Left forelimb (tissue), 1 donor: ENCODE results near the gene GRXCR2.

Experiments used
- DNase-seq: peaks from one replicate; pipeline ENCODE4 v3.0.0-alpha.2; 2018; ENCODE audit warnings: low spot score

Gene GRXCR2

GRCh38 chr5:145834917-145835847, 37.6 kb downstream of the GRXCR2 start, which contains the start of gene PRELID2:
Gene PRELID2, minus strand, starts transcription at chr5:145835342. Its CDS starts 91 bp downstream, at chr5:145835251.
- peak; percentile 90 for DNase-seq

GRCh38 chr5:145834554-145834916, 38.3 kb downstream of the GRXCR2 start:
- DNase-seq = no peak

- DNase-seq = no peak
Observed at GRCh38 chr5:145833631-145834200, 39.1 kb downstream of the GRXCR2 start.

- no peak for DNase-seq
Observed at GRCh38 chr5:145830594-145830993, 42.2 kb downstream of the GRXCR2 start.

GRCh38 chr5:145829708-145830361, 43.0 kb downstream of the GRXCR2 start:
- no peak for DNase-seq

GRCh38 chr5:145826895-145827674, 45.7 kb downstream of the GRXCR2 start:
- no peak for DNase-seq

GRCh38 chr5:145825751-145826180, 47.0 kb downstream of the GRXCR2 start:
- no peak for DNase-seq

- DNase-seq = no peak
Observed at GRCh38 chr5:145824040-145824439, 48.8 kb downstream of the GRXCR2 start.

GRCh38 chr5:145818604-145819003, 54.2 kb downstream of the GRXCR2 start:
- no peak for DNase-seq

GRCh38 chr5:145812877-145813276, 59.9 kb downstream of the GRXCR2 start:
- DNase-seq = no peak

GRCh38 chr5:145811834-145812625, 60.8 kb downstream of the GRXCR2 start:
- DNase-seq = no peak
